GM21423 (cell line): Measurements from ENCODE around the gene CREB3L4.
A peak's percentile ranks its signal among the peaks of the same experiment; 100 is the strongest.
"Not testable (repeated sequence)": the region's sequence is repeated elsewhere in the genome, so short reads cannot be mapped to it uniquely, and the experiment has no call there.

Source experiments
- ATAC-seq: cut with Tn5 transposase; IDR thresholded peaks from one replicate; pipeline ENCODE4 v1.9.1; 2021; ENCODE audit warnings: mild to moderate bottlenecking, moderate library complexity; ENCODE audit not compliant: unreplicated experiment

The CREB3L4 gene

DNA sequence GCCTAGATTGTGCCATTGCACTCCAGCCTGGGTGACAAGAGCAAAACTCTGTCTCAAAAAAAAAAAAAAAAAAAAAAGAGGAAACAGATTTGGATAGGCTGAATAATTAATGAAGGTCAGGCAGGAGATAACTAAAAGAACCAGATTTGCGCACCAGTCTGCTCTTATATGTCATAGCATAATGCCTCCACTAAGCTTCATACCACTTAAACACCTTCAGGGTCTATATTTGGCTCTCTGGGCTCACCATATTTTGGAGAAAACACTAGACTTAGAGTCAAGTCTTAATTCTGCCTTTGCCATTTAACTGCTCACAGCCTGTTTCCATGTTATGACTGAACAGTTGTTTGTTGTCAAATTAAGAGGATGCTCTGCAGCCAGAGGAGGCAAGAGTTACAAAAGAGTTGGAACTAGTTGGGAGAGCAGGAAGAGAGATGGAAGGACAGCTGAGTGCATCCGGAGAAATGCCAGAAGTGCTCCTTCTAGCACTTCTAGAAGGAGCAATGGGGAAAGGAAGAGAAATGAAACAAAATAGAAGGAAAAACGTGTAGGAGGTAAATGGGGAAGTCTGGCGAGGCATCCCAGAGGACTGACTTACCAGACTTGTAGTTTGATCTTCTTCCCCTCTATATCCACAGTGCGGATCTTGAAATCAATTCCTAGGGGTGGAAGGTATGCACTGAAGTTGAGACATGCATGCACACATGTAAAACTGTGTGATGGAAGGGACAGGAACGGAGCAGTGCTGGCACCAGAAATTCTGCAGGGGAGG is 16.6 kb downstream of the CREB3L4 start:
- no peak for ATAC-seq

DNA sequence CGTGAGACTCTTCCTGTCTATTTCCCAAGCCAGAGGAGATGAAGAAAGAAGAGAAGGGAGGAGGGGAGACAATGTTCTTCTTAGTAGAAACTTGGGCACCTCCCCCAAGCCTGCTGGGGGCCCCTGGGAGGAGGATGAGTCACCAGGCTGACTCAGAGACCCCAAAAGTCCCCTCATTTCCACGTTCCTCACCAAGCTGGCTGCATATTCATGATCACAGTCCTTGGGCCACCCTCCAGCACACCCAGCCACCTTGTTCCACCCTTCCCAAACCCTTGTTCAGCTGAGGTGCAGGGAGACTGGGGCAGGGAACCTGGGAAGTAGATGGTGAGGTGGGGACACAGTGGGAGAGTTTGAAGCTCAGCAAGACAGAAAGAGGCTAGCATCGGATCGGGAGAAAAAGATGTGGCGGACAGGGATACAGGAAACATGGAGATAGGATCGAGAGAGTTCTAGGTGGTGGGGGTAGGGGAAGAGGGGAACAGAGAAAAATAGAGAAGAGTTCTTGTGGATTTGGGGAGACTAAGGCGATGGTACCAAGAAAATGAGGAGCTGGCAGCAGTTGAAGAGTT is 17.7 kb downstream of the CREB3L4 start:
- ATAC-seq = no peak

DNA sequence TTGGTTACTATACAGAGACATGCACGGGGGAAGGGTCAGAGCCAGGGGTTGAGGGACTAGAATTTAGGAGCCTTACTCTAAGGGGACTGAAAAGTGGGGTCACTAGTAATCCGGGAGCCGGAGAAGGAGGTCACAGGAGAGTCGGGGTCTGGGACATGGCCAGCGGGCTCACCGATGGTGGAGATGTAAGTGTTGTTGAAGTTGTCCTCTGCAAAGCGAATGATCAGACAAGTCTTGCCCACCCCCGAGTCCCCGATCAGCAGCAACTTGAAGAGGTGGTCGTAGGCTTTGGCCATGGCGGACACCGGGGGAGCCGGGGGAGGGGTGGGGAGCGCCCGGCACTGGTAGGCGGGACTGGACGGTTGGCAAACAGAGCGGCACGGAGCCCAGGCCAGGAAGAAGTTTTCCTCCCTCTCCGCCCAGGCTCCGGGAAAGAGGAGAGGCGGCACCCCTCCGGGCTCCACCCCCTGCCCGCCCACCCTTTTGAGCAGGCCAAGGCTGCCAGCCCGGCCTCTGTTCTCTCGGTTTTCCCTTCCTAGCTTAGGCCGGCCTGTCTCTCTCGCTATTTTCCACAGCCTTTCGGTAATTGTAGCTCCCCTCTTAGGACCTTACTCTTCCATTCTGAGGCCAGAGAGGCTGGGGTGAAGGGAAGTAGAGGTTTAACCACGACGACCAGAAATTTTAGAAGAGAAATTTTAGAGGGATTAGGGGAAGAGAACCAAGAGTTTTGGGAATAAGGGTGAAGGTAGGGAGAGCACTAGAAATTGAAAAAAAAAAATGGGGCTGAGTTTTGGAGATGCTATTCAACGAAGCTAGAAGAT is 18.4 kb downstream of the CREB3L4 start, which contains the start of gene RAB13:
Gene RAB13 (minus strand): TSS at position 399 of the 821 bp plus-strand sequence. CDS start 103 bp downstream, at position 296.
- no peak for ATAC-seq

- ATAC-seq = no peak
These were observed 19.9 kb downstream of the CREB3L4 start for GRCh38 chr1:153987621-153988020.

- ATAC-seq = peak; percentile 73
These were observed 22.9 kb downstream of the CREB3L4 start, which contains the start of gene RPS27 for GRCh38 chr1:153990468-153991150. Gene RPS27, plus strand, starts transcription at chr1:153990762. Its CDS starts 35 bp downstream, at chr1:153990797.

GRCh38 chr1:153991151-153991630 is 23.5 kb downstream of the CREB3L4 start:
- ATAC-seq = no peak

DNA sequence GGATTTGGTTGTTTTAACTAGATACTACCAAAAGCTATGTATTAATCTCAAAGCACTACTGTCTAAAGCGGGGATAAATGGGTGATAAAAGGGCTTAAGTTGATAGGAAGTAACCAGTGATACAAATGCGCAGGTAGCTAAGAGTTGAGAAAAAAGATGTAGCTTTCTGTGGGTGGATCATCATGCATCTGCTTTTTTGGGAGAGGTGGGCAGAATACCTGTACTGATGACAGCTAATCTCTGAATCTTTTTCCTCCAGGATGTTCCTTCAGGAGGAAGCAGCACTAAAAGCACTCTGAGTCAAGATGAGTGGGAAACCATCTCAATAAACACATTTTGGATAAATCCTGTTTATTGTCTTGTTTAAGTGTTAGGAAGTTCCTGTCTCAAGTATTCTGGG is 24.1 kb downstream of the CREB3L4 start:
- no peak for ATAC-seq

GRCh38 chr1:153995202-153995601 is 27.5 kb downstream of the CREB3L4 start:
- ATAC-seq = no peak

DNA sequence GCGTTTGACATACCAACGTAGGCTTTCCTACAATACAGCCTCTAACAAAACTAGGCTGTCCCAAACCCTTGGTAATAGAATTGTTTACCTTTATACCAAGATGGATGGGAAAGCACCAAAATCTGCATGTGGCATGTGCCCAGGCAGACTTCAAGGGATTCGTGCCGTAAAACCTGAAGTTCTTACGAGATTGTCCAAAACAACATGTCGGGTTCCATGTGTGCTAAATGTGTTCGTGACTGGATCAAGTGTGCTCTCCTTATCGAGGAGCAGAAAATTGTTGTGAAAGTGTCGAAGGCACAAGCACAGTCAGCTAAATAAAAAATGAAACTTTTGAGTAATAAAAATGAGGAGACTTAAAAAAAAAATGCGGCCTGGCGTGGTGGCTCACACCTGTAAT is 27.9 kb downstream of the CREB3L4 start:
- no peak for ATAC-seq

- not testable (repeated sequence) for ATAC-seq
These were observed 29.2 kb downstream of the CREB3L4 start for GRCh38 chr1:153996882-153997281.

- no peak for ATAC-seq
These were observed 32.7 kb downstream of the CREB3L4 start for GRCh38 chr1:154000420-154000819.

DNA sequence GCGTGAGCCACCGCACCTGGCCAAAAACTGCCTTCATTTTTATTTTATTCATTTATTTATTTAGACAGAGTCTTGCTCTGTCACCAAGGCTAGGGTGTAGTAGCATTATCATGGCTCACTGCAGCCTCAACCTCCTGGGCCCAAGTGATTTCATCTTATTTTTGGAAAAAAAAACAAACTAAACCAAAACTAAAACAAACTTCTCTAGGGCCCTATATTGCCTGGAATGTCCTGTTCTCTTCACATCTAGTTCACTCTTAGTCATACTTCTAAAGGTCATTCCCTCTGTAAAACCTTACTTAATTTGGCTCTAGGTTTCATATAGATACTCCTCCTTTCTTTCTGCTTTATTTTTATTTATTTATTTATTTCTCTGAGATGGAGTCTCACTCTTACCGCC is 38.4 kb downstream of the CREB3L4 start:
- no peak for ATAC-seq

GRCh38 chr1:154012129-154012528 is 44.4 kb downstream of the CREB3L4 start:
- ATAC-seq = no peak

GRCh38 chr1:154012543-154012942 is 44.8 kb downstream of the CREB3L4 start:
- ATAC-seq = not testable (repeated sequence)

GRCh38 chr1:154014154-154014907 is 46.6 kb downstream of the CREB3L4 start:
- ATAC-seq = no peak

- no peak for ATAC-seq
These were observed 51.6 kb downstream of the CREB3L4 start for GRCh38 chr1:154019269-154019668.

- ATAC-seq = no peak
These were observed 52.2 kb downstream of the CREB3L4 start for GRCh38 chr1:154019940-154020339.
